ENCODE data around the gene DNAI1. TPM values are rescaled to one million over a fixed set of nuclear protein-coding genes. Genes with fewer than 3 reads are reported as not detected.

The DNAI1 gene
- total and polyA plus RNA-seq, 2 of the 13 experiments (the other 11 are each of a cell fraction or from before 2014, with no cell fraction given) = not detected

- TF ChIP-seq ZNF318 (CRISPR knock-in tag; IDR thresholded peaks at IDR 0.05) = no peak
- peak; percentile 96 for TF ChIP-seq ONECUT2 (CRISPR knock-in tag; IDR thresholded peaks at IDR 0.05)
- peak; percentile 59 for TF ChIP-seq SKI (IDR thresholded peaks at IDR 0.05; ENCODE audit: partially characterized antibody)
- TF ChIP-seq BHLHE40 (IDR thresholded peaks at IDR 0.05; ENCODE audit: low read length) = peak; percentile 76
- peak; percentile 91 for TF ChIP-seq HNF4A (CRISPR knock-in tag; IDR thresholded peaks at IDR 0.05)
- TF ChIP-seq SNAI1 (CRISPR knock-in tag; IDR thresholded peaks at IDR 0.05; ENCODE audit: borderline replicate concordance) = no peak
- TF ChIP-seq POGZ (CRISPR knock-in tag; IDR thresholded peaks at IDR 0.05) = no peak
- TF ChIP-seq FOXO1 (CRISPR knock-in tag; IDR thresholded peaks at IDR 0.05) = peak; percentile 66; the same call in 1 of the 2 replicates
- TF ChIP-seq EP300 (IDR thresholded peaks at IDR 0.05; ENCODE audit: low read depth in 2 of 2, low read length in 2 of 2) = peak in 1 of 2 experiments; percentile 63; a peak in 2 of 4 replicates
- no peak for TF ChIP-seq EP300 (CRISPR knock-in tag; IDR thresholded peaks at IDR 0.05; ENCODE audit: borderline replicate concordance)
- TF ChIP-seq REL (CRISPR knock-in tag; conservative IDR thresholded peaks at IDR 0.05) = no peak
- TF ChIP-seq, protein P1, sequence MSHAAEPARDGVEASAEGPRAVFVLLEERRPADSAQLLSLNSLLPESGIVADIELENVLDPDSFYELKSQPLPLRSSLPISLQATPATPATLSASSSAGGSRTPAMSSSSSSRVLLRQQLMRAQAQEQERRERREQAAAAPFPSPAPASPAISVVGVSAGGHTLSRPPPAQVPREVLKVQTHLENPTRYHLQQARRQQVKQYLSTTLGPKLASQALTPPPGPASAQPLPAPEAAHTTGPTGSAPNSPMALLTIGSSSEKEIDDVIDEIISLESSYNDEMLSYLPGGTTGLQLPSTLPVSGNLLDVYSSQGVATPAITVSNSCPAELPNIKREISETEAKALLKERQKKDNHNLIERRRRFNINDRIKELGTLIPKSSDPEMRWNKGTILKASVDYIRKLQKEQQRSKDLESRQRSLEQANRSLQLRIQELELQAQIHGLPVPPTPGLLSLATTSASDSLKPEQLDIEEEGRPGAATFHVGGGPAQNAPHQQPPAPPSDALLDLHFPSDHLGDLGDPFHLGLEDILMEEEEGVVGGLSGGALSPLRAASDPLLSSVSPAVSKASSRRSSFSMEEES (CRISPR knock-in tag; IDR thresholded peaks at IDR 0.05) = peak; percentile 61
- TF ChIP-seq ZNF264 (CRISPR knock-in tag; IDR thresholded peaks at IDR 0.05) = 0 out of 2 replicates have a peak, but pooled peaks have one; percentile 26
- TF ChIP-seq, protein P2, sequence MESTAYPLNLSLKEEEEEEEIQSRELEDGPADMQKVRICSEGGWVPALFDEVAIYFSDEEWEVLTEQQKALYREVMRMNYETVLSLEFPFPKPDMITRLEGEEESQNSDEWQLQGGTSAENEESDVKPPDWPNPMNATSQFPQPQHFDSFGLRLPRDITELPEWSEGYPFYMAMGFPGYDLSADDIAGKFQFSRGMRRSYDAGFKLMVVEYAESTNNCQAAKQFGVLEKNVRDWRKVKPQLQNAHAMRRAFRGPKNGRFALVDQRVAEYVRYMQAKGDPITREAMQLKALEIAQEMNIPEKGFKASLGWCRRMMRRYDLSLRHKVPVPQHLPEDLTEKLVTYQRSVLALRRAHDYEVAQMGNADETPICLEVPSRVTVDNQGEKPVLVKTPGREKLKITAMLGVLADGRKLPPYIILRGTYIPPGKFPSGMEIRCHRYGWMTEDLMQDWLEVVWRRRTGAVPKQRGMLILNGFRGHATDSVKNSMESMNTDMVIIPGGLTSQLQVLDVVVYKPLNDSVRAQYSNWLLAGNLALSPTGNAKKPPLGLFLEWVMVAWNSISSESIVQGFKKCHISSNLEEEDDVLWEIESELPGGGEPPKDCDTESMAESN (CRISPR knock-in tag; conservative IDR thresholded peaks at IDR 0.05) = 0 out of 2 replicates have a peak, but pooled peaks have one; percentile 24
- peak; percentile 56; the same call in 1 of the 2 replicates for TF ChIP-seq NFIC (IDR thresholded peaks at IDR 0.05; ENCODE audit: low read length)
- no peak for TF ChIP-seq SOX13 (IDR thresholded peaks at IDR 0.05)
- peak in 1 of 2 experiments; percentile 68; a peak in 2 of 4 replicates for TF ChIP-seq SOX13 (CRISPR knock-in tag; conservative IDR thresholded peaks at IDR 0.05 in 1 of 2, IDR thresholded peaks at IDR 0.05 in 1 of 2)
- peak; percentile 33; the same call in 1 of the 2 replicates for TF ChIP-seq FOXA1 (IDR thresholded peaks at IDR 0.05)
- TF ChIP-seq FOXA1 (CRISPR knock-in tag; IDR thresholded peaks at IDR 0.05) = peak; percentile 75
- TF ChIP-seq FOXK2 (IDR thresholded peaks at IDR 0.05) = 0 out of 2 replicates have a peak, but pooled peaks have one; percentile 5
- TF ChIP-seq NCOR1 (IDR thresholded peaks at IDR 0.05; ENCODE audit: borderline replicate concordance, low read length) = peak; percentile 72; the same call in 1 of the 2 replicates
These were observed 85.4 kb downstream of the DNAI1 start (continued) for GRCh38 chr9:34544035-34544434.

Data from HepG2 (cell line).